Measurements from ENCODE around the gene SCUBE3.

Gene SCUBE3

GRCh38 chr6:35181933-35182612 is 31.7 kb upstream of the SCUBE3 start:
- DNase-seq: no peak

DNA sequence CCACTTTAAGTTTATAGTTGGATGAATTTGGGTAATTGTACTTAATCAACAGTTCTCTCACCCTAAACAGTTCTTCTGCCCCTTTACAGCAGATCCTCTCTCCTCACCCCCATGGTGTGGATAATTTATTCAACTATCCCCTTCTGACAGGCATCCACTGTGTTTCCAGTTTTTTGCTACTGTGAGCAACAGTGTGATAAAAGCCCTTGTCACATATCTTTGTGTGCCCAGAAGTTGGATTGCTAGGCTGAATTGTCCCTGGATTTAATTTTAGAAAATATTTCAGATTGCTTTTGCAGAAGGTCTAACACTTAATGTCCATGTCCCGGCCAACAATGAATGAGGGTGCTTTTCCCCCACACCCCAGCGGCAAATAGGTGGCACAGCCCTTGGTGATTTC is 30.5 kb upstream of the SCUBE3 start:
- no peak for DNase-seq

GRCh38 chr6:35183935-35184334 is 29.8 kb upstream of the SCUBE3 start:
- no peak for DNase-seq

DNA sequence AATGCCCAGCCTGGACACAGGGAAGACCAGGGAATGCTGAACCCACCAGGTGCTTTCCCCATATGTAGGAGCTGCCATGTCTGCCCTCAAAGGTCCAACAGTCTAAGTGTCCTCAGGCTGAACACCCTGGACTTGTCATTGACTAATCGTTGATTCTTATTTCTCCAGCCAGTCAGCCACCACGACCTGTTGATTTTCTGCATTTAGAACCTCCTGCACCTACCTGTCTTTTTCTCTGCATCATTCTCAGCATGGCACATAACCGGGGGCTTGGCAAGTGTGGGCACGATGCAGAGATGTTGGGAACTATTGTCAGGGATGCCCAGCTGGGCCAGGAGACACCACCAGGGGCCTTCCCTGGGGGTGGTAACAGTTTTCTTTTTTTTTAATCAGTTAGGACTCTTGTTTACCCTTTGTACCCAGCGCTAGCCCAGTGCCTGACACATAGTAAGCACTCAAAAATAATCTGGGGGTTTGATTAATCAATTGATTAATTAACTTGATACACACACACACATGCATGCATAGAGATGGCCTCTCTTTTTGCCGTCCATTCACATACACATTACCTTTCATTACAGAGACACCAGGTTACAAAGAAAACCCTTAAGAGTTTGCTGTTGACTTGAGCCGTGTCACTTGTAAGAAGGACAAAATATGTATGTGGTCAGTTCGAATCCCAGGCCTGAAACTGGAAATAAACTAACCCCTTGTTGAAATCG is 29.0 kb upstream of the SCUBE3 start:
- DNase-seq: no peak

DNA sequence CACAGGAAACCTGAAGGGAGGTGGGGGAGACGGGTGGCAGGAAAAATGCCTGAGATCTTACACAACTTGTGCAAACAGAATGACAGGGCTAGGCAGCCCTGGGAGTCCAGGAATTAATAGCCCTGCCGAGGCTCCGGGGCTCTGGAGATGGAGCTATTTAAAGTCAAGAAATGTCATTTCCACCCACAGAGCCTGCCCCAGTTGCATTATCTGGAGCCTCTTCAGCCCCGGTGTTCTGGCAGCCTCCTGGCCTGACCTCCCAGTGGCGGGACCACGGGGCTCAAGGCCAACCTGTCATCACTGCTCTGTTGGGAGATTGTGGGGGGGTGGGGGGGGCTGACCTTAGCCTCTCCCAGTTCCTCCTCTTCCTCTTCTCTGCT is 28.5 kb upstream of the SCUBE3 start:
- DNase-seq: no peak

DNA sequence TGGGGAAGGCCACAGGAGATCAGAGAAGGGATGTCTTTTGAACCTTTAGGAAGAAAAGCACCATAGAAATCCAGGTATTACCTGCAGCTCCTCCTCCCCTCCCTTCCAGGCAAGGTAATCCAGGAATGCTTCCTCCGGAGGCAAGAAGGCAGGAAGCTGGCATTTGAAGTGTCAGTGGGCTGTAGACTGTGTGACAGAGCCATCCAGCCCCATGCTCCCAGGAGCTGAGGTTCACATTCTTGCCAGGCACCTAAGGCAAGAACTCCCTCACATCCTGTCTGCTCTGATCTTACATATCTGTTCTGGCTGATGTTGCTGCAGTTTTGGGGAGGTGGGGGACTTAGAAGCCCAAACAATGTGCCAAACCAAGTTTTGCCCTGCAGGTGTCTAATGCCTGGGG is 27.8 kb upstream of the SCUBE3 start:
- no peak for DNase-seq

DNA sequence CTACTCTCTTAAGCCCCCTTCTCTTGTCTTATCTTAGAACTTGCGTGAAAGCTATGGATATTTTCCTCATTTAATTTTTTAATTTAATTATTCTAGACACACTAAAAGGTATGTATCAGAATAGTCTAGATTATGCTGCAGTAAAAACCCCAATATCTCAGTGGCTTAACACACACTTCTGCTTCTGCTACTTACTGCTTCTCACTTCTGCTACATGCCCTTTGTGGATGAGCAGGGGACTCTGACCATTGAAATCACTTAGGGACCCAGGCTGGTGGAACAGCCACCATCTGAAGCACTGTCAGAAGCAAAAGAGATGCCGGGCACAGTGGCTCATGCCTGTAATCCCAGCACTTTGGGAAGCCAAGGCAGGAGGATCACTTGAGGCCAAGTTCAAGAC is 27.2 kb upstream of the SCUBE3 start:
- no peak for DNase-seq

GRCh38 chr6:35188886-35189285 is 24.9 kb upstream of the SCUBE3 start:
- DNase-seq: no peak

DNA sequence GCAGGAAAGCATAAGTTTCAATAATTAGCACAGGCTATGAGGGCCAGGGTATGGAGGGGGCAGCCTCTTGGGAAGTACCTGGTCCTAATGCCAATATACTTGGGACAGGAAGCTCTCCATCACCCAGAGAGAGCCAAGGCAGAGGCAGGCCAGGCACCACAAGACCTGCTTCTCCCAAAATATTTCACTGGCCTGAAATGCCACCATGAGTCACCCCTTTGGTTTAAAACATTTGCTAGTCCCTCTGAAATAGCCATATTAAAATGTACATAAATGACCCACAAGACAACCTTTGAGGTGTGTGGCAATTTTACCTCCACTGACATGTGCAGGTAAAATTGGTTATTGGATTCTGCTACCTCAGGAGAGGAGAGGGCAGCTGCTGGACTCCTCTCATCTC is 23.4 kb upstream of the SCUBE3 start:
- DNase-seq: no peak

DNA sequence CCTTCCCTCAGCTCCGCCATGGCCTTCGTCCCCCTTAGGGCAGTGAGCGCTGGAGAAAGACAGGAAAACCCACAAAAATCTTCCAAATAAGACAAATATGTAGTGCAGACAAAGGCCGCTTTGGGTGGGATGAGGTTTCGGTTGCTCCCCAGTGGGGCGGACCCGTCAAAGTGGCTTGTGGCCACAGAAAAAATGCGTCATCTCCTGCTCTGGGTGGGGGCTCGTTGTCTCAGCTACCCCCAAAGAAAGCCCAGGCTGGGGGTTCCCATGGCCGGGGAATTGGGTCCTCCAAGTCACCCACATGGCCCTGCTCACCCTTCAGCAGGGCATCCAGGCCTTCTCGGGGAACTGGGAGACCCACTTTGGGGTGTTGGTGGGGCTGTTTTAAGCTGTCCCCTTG is 21.9 kb upstream of the SCUBE3 start:
- no peak for DNase-seq

DNA sequence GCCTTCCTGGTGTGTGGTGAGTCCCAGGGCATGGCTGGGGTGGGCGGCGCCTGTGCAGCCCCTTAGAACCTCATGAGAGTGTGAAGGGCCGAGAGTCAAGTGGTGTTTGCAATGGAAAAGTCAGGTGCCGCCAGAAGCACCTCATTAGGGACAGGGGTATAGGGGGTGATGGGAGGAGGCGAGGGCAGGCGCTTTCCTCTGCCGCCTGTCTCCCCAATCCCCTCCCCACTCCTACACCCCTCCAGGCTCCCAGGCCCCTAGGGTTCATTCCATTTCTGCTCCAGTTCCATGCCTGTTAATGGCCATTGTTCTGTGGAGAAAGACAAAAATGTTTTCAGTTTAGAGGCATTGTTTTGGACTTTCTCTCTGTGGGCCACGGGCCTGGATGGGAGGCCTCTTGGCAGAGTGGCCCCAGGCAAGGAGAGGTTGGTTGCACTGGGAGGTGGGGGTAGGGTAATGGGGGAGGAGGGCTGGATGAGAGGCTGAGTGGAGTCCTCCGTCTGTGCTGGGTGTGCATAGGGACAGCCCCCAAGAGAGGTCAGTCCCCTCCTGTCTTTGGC is 21.4 kb upstream of the SCUBE3 start:
- DNase-seq: no peak

- DNase-seq: no peak
Observed at GRCh38 chr6:35194390-35194789, 19.4 kb upstream of the SCUBE3 start.

GRCh38 chr6:35195120-35195780 is 18.5 kb upstream of the SCUBE3 start:
- no peak for DNase-seq

DNA sequence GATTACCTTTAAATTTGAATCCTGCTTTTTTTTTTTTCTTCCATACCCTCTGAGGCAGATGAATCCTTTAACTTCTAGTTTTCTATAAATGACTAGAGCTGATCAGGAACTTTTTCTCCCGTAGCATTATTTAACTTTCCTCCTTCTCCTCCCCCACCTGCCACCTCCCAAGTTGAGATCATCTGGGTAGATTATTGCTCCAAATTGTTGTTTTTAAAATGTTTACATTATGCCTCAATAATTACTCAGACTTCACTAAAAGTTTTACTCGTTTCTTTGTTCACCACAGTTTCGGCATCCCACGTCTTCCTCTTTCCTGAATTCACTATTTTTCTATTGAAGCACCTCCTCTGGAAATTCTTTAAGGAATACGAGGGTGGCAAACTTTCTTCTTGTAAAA is 16.6 kb upstream of the SCUBE3 start:
- no peak for DNase-seq

DNA sequence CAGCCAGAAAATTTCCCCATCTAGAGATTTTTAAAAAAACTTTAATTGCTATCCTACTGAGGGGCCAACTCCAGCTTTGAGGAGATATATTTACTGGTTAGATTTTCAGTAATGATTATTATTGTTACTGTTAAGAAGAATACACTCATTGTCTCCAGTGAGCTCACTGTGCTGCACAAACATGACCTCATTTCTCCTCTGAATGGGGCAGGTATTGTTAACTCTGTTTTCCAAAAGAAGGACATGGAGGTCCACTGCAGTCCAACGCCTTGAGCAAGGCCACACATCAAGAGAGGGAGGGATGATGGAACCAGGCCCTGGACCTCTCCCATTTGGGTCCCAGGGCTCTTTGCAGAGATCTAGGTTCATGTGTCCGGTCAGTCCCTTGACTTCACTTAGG is 13.9 kb upstream of the SCUBE3 start:
- DNase-seq: no peak

DNA sequence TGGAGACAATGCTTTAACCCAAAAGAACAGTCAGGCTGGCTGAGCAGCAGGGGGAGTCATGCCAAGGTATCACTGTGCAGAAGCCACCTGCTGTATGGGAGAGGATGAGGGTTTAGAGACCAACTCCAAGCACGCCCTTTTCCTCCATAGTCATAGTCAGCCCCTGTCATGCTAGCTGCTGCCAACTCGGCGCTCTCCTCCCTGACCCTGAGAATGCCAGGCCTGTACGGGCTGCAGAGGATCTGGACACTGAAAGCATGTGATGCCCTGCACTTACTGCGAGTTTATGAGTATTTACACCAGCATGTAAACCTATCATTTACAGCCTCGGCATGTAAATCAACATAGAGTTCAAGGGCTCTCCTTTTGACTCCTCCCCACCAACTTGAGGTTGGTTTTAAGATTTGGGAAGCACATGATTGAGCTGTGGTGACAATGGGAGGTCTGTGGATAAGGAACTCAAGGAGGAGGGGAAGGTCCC is 11.7 kb upstream of the SCUBE3 start:
- DNase-seq: no peak

GRCh38 chr6:35203152-35203670 is 10.5 kb upstream of the SCUBE3 start:
- DNase-seq: no peak

GRCh38 chr6:35203680-35204079 is 10.1 kb upstream of the SCUBE3 start:
- DNase-seq: no peak

GRCh38 chr6:35206346-35206745 is 7.4 kb upstream of the SCUBE3 start:
- DNase-seq: no peak

- DNase-seq: no peak
Observed at GRCh38 chr6:35208419-35208818, 5.3 kb upstream of the SCUBE3 start.

DNA sequence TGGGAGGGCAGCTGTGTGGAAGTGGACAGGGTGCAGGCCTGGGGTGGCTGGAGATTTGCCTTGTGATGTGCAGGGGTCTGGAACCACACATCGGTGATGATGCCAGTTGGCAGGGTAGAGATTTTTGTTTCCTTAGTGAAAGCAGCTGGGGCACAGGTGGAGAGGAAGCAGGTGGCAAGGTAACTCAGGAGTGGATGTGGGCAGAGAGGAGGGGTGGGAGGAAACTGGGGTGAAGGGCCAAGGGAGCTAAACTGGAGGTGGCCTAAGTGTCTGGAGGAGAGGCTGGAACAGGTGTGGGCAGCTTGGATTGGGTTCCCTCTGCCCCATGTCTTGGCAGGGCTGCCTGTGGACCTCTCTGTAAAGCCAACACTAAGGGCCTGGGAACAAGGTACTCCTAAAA is 4.7 kb upstream of the SCUBE3 start:
- DNase-seq: no peak

DNA sequence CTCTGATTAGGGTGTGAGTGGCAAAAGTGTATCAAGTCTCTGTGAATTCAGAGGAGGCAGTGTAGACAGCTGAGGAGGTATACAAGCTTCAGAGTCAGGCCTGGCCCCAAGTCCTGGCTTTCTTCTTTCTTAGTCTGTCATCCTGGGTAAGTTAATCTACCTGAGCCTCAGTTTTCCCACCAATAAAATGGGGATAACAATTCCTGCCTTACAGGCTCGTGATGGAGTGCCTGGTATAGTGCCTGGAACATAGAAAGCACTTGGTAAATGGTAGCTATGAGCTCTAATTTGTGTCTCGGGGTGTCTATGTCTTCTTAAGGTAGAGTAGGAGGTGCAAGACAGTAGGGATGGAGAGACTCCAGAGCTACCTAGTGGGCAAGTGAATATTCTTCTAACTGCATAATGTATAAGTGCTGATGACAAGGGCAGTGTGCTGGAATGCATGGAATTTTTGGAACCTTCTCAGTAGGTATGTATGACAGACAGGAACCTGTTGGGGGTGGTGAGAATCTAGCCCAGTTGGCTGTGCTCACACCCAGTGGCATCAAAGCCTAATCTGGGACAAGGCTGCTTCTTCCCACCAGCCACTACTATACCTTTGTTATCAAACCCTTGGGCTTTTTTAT is 4.0 kb upstream of the SCUBE3 start:
- no peak for DNase-seq

DNA sequence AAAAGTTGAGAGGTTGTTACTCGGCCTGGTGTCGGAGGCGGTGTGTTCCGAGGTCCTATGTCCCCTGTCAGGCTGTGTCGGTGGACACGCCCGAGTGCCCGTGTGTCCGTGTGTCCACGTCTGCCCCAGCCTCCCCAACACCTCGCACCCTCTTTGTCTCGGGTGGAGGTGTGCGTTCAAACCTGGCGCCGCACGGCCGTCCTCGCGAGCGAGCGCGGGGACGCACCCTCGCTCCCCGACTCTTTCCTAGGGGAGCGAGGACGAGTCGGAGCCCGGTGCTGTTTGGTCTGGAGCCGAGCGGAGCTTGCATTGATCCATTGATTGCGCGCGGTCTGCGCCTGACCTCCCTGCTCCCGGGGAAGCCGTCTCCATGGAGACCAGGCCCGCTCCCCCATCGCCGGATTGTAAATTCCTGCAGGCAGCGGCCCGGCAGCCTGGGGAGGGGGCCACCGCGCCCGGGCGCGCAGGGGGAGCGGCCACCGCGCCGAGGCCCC is 411 bp upstream of the SCUBE3 start:
- no peak for DNase-seq
